Testis (tissue), 3 donors: ENCODE data around the gene MRPS26. TPM values are rescaled to one million over a fixed set of nuclear protein-coding genes. Genes with fewer than 3 reads are reported as not detected.

ENCODE experiments used
- DNase-seq: peaks from one replicate; pipeline ENCODE4 v3.0.0-alpha.2; 2019
- H3K27ac ChIP-seq, 2 donors: fragments of 200-600 bp; sonication (generic); one replicate each; pipeline ENCODE4 v1.5.1; 2019
- H3K27me3 ChIP-seq: fragments of 200-600 bp; sonication (generic); one replicate; pipeline ENCODE4 v1.5.1; 2019
- H3K36me3 ChIP-seq: fragments of 200-600 bp; sonication (generic); one replicate; pipeline ENCODE4 v1.5.1; 2017; ENCODE audit warnings: low read depth; ENCODE audit errors: missing control alignments
- H3K4me1 ChIP-seq: fragments of 200-600 bp; sonication (generic); one replicate; pipeline ENCODE4 v1.5.1; 2019
- H3K4me3 ChIP-seq, 2 donors: fragments of 200-600 bp; sonication (generic); one replicate each; pipeline ENCODE4 v1.5.1; 2017 to 2019
- H3K9me3 ChIP-seq: fragments of 200-600 bp; sonication (generic); one replicate; pipeline ENCODE4 v1.5.1; 2017
- POLR2A ChIP-seq: fragments of 450-650 bp; IDR thresholded peaks from one replicate; pipeline ENCODE4 v1.6.1; 2017; ENCODE audit warnings: antibody characterized with exemption, mild to moderate bottlenecking, moderate library complexity
- WGBS, 2 donors: methylation state at CpG; one replicate each; pipeline ENCODE4 v1.1.5; 2018; 5-methylcytosine and 5-hydroxymethylcytosine counted together
- intact Hi-C: fragments of 100-400 bp; cut with DNase I; formaldehyde crosslinking; loops from one replicate; pipeline ENCODE4 v1.15.1; 2023; ENCODE audit warnings: low total_unique reads
- polyA plus RNA-seq: library from polyadenylated mRNA; stranded (reverse); fragments of 350-450 nt; fragmentation: Illumina TruSeq; extraction: RNeasy Lipid Tissue Mini Kit (QIAGEN cat#74804); gene quantifications from one replicate; pipeline ENCODE4 v1.2.3, GENCODE V29; 2014; ENCODE audit warnings: low read depth, low replicate concordance; ENCODE audit not compliant: insufficient read depth
- total RNA-seq, 2 donors: library from RNA; depleted of rRNA; stranded (reverse); fragments of >200 nt; gene quantifications; one replicate each; pipeline ENCODE4 v1.2.3, GENCODE V29; 2016
- TF ChIP-seq, protein P1 (sequence below), 3 experiments: fragments of 450-650 bp in 2 of 3; fragments of 200-600 bp in 1 of 3; sonication (generic) in 1 of 3; IDR thresholded peaks; one replicate each; pipeline ENCODE4 v1.5.1; 2016 to 2019; ENCODE audit warnings: antibody characterized with exemption in 3 of 3, mild to moderate bottlenecking in 2 of 3, moderate library complexity in 1 of 3

MRPS26 gene
- total and polyA plus RNA-seq, 3 donors from 2014 or later, result 28.3 to 55.9 (median 37.4) TPM

DNA sequence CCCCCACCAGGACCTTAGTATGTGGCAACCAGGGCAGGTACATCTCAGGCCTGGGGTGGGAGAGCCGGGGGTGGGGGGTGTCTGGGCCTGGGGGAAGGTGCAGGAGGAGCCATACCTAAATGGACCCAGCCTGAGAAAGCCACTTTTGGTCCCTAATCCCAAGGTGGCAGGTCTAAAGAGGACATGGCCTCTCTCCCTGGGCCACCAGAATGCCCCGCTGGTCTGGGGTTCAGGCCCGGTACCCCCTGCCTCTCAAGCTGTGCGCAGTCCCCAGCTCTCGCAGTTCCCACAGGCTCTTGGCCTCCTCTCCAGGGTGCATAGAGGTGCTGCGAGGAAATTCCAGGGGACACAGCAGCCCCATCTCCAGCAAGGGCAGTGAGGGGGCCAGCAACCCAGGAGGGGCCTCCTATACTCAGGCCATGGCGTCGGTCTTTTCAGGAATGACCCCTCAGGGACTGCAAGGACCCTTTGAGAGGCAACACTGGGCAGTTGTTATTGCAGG is 39.8 kb downstream of the MRPS26 start:
- TF ChIP-seq, protein P1, sequence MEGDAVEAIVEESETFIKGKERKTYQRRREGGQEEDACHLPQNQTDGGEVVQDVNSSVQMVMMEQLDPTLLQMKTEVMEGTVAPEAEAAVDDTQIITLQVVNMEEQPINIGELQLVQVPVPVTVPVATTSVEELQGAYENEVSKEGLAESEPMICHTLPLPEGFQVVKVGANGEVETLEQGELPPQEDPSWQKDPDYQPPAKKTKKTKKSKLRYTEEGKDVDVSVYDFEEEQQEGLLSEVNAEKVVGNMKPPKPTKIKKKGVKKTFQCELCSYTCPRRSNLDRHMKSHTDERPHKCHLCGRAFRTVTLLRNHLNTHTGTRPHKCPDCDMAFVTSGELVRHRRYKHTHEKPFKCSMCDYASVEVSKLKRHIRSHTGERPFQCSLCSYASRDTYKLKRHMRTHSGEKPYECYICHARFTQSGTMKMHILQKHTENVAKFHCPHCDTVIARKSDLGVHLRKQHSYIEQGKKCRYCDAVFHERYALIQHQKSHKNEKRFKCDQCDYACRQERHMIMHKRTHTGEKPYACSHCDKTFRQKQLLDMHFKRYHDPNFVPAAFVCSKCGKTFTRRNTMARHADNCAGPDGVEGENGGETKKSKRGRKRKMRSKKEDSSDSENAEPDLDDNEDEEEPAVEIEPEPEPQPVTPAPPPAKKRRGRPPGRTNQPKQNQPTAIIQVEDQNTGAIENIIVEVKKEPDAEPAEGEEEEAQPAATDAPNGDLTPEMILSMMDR (IDR thresholded peaks at IDR 0.05), result no peak
- no peaks in the 10 kb centered on the region for H3K9me3 ChIP-seq
- 97 to 100% methylated on average over 2 to 8 of the region's 8 CpGs for WGBS, 2 donors
- no peak overlapping the region for H3K27ac ChIP-seq
- intact Hi-C loops, result no loop called here
- no peak overlapping the region for H3K4me3 ChIP-seq
- no peaks in the 10 kb centered on the region for H3K36me3 ChIP-seq
- no peak for DNase-seq
- H3K4me1 ChIP-seq, result peaks cover 6% of the 10 kb centered on the region
- H3K27me3 ChIP-seq, result no peaks in the 10 kb centered on the region

DNA sequence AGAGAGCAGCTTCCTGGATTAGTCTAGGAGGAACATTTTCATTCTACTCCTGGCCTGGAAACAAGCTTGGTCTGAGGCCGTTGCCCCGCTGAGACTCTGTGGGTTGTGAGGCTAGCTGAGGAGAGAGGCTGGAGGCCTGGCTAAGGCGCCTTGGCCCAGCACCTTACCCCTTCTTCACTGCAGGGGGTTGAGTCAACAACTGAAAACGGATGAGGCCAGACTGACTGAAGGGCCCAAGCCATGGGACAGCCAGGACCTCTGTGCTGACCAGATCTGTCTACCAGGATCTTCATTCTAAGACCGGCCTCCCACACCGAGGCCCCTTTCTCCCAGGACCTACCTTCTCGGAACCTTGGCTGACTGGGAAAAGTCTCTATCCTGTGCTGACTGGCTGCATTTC is 42.2 kb downstream of the MRPS26 start:
- Histone ChIP-seq H3K9me3 (no peaks in the 10 kb centered on the region), H3K4me1 (no peaks in the 10 kb centered on the region), H3K36me3 (no peaks in the 10 kb centered on the region), H3K27me3 (no peaks in the 10 kb centered on the region), H3K4me3 (no peak overlapping the region), H3K27ac (no peak overlapping the region)
- intact Hi-C loops, result no loop called here
- WGBS, 2 donors, result 90 to 91% methylated on average over 5 to 7 of the region's 7 CpGs
- no peak for DNase-seq
- no peak for TF ChIP-seq POLR2A
- TF ChIP-seq, protein P1 (IDR thresholded peaks at IDR 0.05), result no peak

DNA sequence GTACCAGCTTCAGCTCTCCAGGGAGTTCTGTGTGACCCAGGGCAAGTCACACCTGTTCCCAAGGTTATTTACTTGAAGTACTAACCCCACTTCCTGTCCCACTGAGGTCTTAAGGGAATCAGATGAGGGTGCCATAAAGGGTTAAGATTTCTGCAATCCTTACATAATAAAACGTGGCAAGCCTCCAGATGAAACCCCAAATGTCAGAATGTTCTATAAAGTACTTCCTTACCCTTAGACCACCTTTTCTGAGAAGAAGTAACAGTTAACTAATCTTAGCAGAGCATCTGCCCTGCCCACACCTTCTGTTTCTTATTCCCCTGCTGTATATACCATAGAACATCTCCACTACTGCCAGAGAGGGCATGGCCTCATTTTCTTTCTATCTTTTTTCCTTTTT is 44.7 kb downstream of the MRPS26 start:
- TF ChIP-seq, protein P1 (IDR thresholded peaks at IDR 0.05), result no peak
- TF ChIP-seq POLR2A, result no peak
- intact Hi-C loops, result no loop called here
- H3K27ac ChIP-seq, result no peak overlapping the region
- DNase-seq, result no peak
- H3K36me3 ChIP-seq, result no peaks in the 10 kb centered on the region
- 29 to 43% methylated on average over 1 of the region's 1 CpG for WGBS, 2 donors
- H3K9me3 ChIP-seq, result no peaks in the 10 kb centered on the region
- no peak overlapping the region for H3K4me3 ChIP-seq
- no peaks in the 10 kb centered on the region for H3K4me1 ChIP-seq
- no peaks in the 10 kb centered on the region for H3K27me3 ChIP-seq

DNA sequence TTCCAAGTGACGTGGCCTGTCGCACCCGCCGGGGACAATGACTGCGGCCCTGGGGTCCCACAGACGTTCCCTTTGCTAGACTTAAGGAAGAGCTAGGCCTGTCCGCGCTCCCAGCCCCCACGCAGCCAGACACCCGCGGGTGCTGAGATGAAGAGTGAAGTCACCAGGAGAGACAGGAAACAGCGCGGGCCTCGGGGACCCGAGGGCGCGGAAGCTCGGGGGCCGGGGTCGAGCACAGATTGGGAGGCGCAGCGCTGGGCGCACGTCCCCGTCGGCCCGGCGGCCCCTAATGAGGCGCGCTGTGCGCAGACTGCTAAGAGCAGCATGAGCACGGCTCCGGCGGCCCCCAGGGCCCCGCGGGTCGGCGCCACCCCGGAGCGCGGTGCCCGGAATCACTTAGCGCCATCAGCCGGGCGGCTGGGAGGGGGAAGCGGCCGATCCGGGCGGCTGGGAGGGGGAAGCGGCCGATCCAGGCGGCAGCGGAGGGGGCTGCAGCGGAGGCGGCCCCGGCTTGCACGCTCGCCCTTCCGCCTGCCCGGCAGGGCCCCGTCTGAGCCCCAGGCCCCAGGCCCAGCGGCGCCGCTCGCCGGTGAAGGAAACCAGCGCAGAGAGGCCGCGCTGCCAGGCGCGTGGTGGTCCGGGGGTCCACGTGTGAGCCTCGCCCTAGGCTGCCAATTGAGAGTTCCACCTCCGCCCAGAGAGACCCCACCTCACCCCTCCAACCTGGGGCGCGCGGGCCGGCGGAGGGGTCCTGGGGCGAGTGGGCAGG is 46.9 kb downstream of the MRPS26 start:
- WGBS, 2 donors, result 13 to 19% methylated on average over 11 to 76 of the region's 81 CpGs

More for the DNA sequence above, 46.9 kb downstream of the MRPS26 start:
- Histone ChIP-seq H3K27ac (no peak overlapping the region), H3K27me3 (no peaks in the 10 kb centered on the region), H3K9me3 (no peaks in the 10 kb centered on the region), H3K4me3 (peak overlapping the region; percentile 24 to 37), H3K36me3 (no peaks in the 10 kb centered on the region), H3K4me1 (no peaks in the 10 kb centered on the region)
- TF ChIP-seq, protein P1 (IDR thresholded peaks at IDR 0.05), result no peak
- no peak for TF ChIP-seq POLR2A
- intact Hi-C loops, result no loop called here
- no peak for DNase-seq
